ENCODE results near the gene MTUS2.

MTUS2 gene

DNA sequence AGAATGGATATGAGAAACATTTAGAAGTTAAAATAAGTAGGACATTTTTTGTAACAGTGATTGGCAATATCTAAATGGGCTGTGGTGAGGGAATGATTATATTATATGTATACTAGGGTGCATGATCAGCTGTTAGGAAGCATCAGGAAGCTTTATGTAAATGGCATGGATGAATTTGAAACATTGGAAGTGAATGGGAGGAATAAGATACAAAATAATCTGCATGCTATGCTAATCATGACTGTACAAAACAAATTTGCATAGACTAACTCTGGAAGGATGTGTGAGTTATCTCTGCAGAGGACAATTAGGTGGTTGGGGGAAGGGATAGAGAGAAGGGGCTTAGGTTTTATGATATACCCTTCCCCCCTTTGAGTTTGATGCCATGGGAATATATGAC is 156.5 kb downstream of the MTUS2 start:
- no peak overlapping the region for H3K27ac ChIP-seq (ENCODE audit: low read length)
- no peak overlapping the region for H3K4me2 ChIP-seq (ENCODE audit: low read depth, low read length)
- no peaks in the 10 kb centered on the region for H3K9me3 ChIP-seq (replicated peaks; ENCODE audit: insufficient read depth, low read length)
- H3K9me2 ChIP-seq (replicated peaks; ENCODE audit: insufficient read depth, low read length): no peaks in the 10 kb centered on the region
- H2AFZ ChIP-seq (ENCODE audit: low read length): no peak overlapping the region
- no peak for DNase-seq
- no peak for TF ChIP-seq EZH2phosphoT487 (IDR thresholded peaks at IDR 0.05; ENCODE audit: low read length)
- TF ChIP-seq EZH2 (optimal IDR thresholded peaks at IDR 0.05; ENCODE audit: low read depth, low read length): no peak
- H4K20me1 ChIP-seq (ENCODE audit: insufficient read depth, low read length): no peaks in the 10 kb centered on the region
- H3K4me1 ChIP-seq (ENCODE audit: low read length): no peaks in the 10 kb centered on the region
- no peak overlapping the region for H3K9ac ChIP-seq (ENCODE audit: low read length)
- H3K36me3 ChIP-seq (replicated peaks; ENCODE audit: insufficient read depth, low read length): no peaks in the 10 kb centered on the region
- no peaks in the 10 kb centered on the region for H3K79me2 ChIP-seq (ENCODE audit: low read length)
- H3F3A ChIP-seq (ENCODE audit: insufficient read depth, low read length): no peaks in the 10 kb centered on the region
- H3K4me3 ChIP-seq (ENCODE audit: low read length): no peak overlapping the region
- H3K27me3 ChIP-seq (replicated peaks; ENCODE audit: insufficient read depth, low read length): no peaks in the 10 kb centered on the region

DNA sequence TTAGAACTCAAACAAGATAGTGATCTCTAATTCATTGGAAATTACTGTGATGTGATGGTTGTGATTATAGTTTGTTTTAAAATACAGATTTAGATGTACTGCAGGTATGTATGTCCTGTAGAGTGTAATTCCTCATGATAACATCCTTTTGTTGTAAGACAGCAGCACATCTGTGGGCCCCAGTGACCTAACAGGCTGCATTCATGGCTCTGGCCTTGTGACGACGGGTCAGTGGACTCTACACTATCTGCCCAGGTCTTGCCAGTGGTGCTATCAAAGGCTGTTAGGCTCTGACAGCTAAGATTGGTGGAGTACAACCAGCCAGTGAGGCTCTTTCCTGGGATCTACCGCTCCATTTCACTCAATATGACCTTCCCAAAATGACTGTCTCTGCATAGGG is 158.4 kb downstream of the MTUS2 start:
- H3F3A ChIP-seq (ENCODE audit: insufficient read depth, low read length): no peaks in the 10 kb centered on the region
- H3K27me3 ChIP-seq (replicated peaks; ENCODE audit: insufficient read depth, low read length): no peaks in the 10 kb centered on the region
- no peaks in the 10 kb centered on the region for H3K9me2 ChIP-seq (replicated peaks; ENCODE audit: insufficient read depth, low read length)
- H3K9ac ChIP-seq (ENCODE audit: low read length): no peak overlapping the region
- no peaks in the 10 kb centered on the region for H3K4me1 ChIP-seq (ENCODE audit: low read length)
- H3K4me2 ChIP-seq (ENCODE audit: low read depth, low read length): no peak overlapping the region
- no peaks in the 10 kb centered on the region for H3K9me3 ChIP-seq (replicated peaks; ENCODE audit: insufficient read depth, low read length)
- H3K27ac ChIP-seq (ENCODE audit: low read length): no peak overlapping the region
- H2AFZ ChIP-seq (ENCODE audit: low read length): no peak overlapping the region
- H4K20me1 ChIP-seq (ENCODE audit: insufficient read depth, low read length): no peaks in the 10 kb centered on the region
- H3K79me2 ChIP-seq (ENCODE audit: low read length): no peaks in the 10 kb centered on the region
- TF ChIP-seq, protein P1, sequence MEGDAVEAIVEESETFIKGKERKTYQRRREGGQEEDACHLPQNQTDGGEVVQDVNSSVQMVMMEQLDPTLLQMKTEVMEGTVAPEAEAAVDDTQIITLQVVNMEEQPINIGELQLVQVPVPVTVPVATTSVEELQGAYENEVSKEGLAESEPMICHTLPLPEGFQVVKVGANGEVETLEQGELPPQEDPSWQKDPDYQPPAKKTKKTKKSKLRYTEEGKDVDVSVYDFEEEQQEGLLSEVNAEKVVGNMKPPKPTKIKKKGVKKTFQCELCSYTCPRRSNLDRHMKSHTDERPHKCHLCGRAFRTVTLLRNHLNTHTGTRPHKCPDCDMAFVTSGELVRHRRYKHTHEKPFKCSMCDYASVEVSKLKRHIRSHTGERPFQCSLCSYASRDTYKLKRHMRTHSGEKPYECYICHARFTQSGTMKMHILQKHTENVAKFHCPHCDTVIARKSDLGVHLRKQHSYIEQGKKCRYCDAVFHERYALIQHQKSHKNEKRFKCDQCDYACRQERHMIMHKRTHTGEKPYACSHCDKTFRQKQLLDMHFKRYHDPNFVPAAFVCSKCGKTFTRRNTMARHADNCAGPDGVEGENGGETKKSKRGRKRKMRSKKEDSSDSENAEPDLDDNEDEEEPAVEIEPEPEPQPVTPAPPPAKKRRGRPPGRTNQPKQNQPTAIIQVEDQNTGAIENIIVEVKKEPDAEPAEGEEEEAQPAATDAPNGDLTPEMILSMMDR (IDR thresholded peaks at IDR 0.05; ENCODE audit: low read length): no peak
- TF ChIP-seq EZH2phosphoT487 (IDR thresholded peaks at IDR 0.05; ENCODE audit: low read length): no peak
- TF ChIP-seq EZH2 (optimal IDR thresholded peaks at IDR 0.05; ENCODE audit: low read depth, low read length): no peak
- no peak overlapping the region for H3K4me3 ChIP-seq (ENCODE audit: low read length)
- H3K36me3 ChIP-seq (replicated peaks; ENCODE audit: insufficient read depth, low read length): no peaks in the 10 kb centered on the region
- DNase-seq: no peak

DNA sequence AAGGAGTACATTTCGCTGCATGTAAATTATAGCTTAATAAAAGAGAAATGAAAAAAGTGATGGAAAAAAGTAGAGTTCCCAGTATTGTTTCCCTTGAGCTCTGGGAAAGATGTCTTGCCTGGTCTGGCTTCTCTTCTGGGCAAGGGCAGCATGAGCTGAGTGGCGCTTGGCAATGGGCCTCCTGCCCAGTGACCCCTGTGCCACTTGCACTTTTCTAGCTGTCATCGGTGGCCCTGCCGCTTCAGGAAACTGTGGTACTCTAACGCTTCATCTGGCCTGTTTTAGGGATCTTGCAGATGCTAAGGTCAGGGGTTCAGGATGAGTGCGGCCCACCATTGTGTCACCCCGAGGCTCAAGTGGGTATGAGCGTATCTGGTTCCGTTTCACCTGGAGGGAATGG is 161.4 kb downstream of the MTUS2 start:
- Histone ChIP-seq H2AFZ (ENCODE audit: low read length) (no peak overlapping the region), H3K4me1 (ENCODE audit: low read length) (no peaks in the 10 kb centered on the region), H3K4me2 (ENCODE audit: low read depth, low read length) (no peak overlapping the region), H3K36me3 (replicated peaks; ENCODE audit: insufficient read depth, low read length) (no peaks in the 10 kb centered on the region), H3F3A (ENCODE audit: insufficient read depth, low read length) (no peaks in the 10 kb centered on the region), H3K4me3 (ENCODE audit: low read length) (no peak overlapping the region), H3K9ac (ENCODE audit: low read length) (no peak overlapping the region), H3K27me3 (replicated peaks; ENCODE audit: insufficient read depth, low read length) (no peaks in the 10 kb centered on the region), H3K9me2 (replicated peaks; ENCODE audit: insufficient read depth, low read length) (no peaks in the 10 kb centered on the region), H3K9me3 (replicated peaks; ENCODE audit: insufficient read depth, low read length) (no peaks in the 10 kb centered on the region), H3K27ac (ENCODE audit: low read length) (no peak overlapping the region), H4K20me1 (ENCODE audit: insufficient read depth, low read length) (no peaks in the 10 kb centered on the region), H3K79me2 (ENCODE audit: low read length) (no peaks in the 10 kb centered on the region)
- no peak for DNase-seq
- no peak for TF ChIP-seq EZH2 (optimal IDR thresholded peaks at IDR 0.05; ENCODE audit: low read depth, low read length)
- TF ChIP-seq, protein P1 (IDR thresholded peaks at IDR 0.05; ENCODE audit: low read length): no peak
- TF ChIP-seq EZH2phosphoT487 (IDR thresholded peaks at IDR 0.05; ENCODE audit: low read length): no peak

DNA sequence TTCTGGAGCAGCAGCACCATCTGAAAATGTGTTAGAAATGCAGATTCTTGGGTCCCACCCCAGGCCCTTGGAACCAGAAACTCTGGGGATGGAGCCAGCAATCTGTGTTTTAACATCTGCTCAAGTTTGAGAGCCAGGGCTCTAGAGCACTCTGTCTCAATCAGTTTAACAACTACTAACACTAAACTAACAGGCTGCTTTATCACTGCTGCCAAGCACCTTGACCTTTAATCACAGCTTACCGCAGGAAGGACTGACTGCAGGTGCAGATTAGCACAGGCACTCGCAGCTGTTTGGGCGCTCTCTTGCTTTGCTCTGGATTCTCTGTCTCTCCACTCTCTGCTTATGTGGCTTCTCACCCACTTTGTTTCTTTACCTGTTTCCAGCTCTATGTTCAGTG is 163.5 kb downstream of the MTUS2 start:
- Histone ChIP-seq H4K20me1 (ENCODE audit: insufficient read depth, low read length) (no peaks in the 10 kb centered on the region), H3K4me2 (ENCODE audit: low read depth, low read length) (no peak overlapping the region), H3F3A (ENCODE audit: insufficient read depth, low read length) (no peaks in the 10 kb centered on the region), H3K79me2 (ENCODE audit: low read length) (no peaks in the 10 kb centered on the region), H3K9me3 (replicated peaks; ENCODE audit: insufficient read depth, low read length) (no peaks in the 10 kb centered on the region), H3K36me3 (replicated peaks; ENCODE audit: insufficient read depth, low read length) (no peaks in the 10 kb centered on the region), H3K4me3 (ENCODE audit: low read length) (no peak overlapping the region), H3K27ac (ENCODE audit: low read length) (no peak overlapping the region), H3K9ac (ENCODE audit: low read length) (no peak overlapping the region), H3K9me2 (replicated peaks; ENCODE audit: insufficient read depth, low read length) (no peaks in the 10 kb centered on the region), H3K4me1 (ENCODE audit: low read length) (no peaks in the 10 kb centered on the region), H2AFZ (ENCODE audit: low read length) (no peak overlapping the region), H3K27me3 (replicated peaks; ENCODE audit: insufficient read depth, low read length) (no peaks in the 10 kb centered on the region)
- DNase-seq: no peak
- TF ChIP-seq EZH2phosphoT487 (IDR thresholded peaks at IDR 0.05; ENCODE audit: low read length): no peak
- TF ChIP-seq, protein P1 (IDR thresholded peaks at IDR 0.05; ENCODE audit: low read length): no peak
- TF ChIP-seq EZH2 (optimal IDR thresholded peaks at IDR 0.05; ENCODE audit: low read depth, low read length): no peak

Measured in MM.1S (cell line).